Measurements from ENCODE around the gene PROB1.
"Not testable (repeated sequence)": the region's sequence is repeated elsewhere in the genome, so short reads cannot be mapped to it uniquely, and the experiment has no call there.

Gene PROB1

GRCh38 chr5:139410993-139411828 is 16.3 kb upstream of the PROB1 start:
- no peak for DNase-seq

DNA sequence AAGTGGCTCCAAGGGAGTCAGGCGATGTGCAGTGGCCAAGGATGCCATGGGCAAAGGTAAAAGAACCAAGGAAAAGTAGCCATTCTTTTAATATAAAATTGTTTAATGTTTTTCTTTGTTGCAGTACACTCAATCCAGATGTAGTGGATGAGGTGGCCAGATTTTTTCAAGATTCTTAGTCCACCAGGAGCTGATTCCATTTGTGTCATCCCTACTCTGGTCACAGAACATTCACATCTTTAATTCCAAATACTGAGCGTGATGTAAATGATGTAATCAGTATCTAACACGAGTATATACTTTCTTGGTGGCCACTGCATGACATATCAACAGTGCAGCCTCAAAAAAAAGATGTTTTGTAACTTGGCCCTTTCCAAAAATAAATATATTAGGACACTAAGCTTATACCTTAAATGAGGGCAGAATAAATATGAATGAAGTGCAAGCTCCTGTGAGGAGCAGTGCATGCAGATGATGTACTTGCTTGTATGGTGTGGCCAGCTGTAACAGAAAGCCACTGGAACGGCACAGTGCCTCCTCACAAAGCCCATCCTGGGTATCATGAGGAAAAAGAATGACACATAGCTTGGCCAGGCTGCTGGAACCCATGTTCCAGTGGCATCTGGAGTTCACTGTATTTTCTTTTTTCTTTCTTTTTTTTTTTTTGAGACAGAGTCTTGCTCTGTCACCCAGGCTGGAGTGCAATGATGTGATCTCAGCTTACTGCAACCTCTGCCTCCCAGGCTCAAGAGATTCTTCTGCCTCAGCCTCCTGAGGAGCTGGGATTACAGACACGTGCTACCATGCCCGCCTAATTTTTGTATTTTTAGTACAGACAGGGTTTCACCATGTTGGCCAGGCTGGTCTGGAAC is 15.5 kb upstream of the PROB1 start:
- DNase-seq: no peak

- DNase-seq: not testable (repeated sequence)
Observed at GRCh38 chr5:139409116-139409515, 14.2 kb upstream of the PROB1 start.

DNA sequence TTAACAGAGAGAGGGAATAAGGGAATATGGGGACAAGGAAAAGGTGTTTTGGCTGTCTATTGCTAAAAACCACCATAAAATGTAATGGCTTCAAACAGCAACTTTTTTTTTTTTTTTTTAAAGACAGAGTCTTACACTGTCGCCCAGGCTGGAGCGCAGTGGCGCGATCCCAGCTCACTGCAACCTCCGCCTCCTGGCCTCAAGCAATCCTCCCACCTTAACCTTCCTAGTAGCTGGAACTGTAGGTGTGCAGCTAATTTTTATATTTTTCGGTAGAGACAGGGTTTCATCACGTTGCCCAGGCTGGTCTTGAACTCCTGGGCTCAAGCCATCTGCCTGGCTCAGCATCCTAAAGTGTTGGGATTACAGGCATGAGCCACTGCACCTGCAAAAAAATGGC is 13.3 kb upstream of the PROB1 start:
- DNase-seq: no peak

- DNase-seq: no peak
Observed at GRCh38 chr5:139407517-139407916, 12.6 kb upstream of the PROB1 start.

- DNase-seq: no peak
Observed at GRCh38 chr5:139406963-139407362, 12.1 kb upstream of the PROB1 start.

DNA sequence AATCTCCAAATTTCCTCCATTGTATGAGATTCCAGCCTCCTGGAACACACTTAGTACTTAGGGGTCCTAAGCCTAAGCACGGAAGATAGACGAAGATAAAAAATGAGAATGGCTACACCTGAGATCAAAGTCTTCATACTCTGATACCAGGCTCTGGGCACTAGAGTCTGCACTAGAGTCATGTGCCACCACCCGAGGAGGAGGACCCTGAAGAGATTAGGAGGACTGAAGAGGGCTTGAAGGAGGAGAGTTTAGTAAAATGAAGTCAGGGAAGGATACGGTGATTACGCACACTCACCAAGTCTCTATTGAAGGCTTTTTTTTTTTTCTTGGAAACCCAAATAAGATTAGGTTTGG is 9.6 kb upstream of the PROB1 start:
- DNase-seq: no peak

DNA sequence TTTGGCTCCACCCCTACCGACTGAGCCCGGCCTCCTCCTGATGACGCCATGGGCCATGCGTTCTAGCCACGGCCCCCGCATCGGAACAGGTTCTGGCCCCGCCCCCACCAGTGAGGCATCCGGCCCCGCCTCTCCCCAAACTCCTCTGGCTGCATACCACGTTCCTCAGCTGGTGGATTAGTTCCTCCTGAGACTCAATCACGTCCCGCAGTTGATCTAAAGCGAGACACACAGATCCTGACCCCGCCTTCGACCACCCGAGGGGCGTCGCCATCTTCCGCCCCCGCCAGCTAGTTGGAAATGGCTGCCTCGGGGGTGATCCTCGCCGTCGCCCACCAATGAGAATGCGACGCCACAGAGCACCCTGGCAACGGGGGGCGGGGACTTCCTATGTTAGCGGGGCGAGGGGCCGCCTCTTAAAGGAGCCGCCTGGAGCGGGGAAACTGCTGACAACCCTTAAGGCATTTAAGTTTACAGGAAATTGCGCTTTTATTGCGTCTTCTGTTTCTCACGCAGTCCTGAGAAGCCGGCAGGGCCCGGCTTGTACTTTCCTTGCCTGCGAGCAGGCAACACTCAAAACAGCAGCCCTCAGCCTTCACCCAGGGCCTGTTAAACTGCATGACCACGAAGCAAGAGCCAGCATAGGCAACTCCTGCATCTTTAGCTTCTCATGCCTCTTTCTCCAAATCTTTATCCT is 9.0 kb upstream of the PROB1 start, which contains the start of gene SPATA24:
SPATA24 (minus strand) TSS at position 303 of the 697 bp plus-strand sequence; CDS start at position 274, 29 bp downstream.
- DNase-seq: peak; percentile 97

GRCh38 chr5:139403418-139403786 is 8.5 kb upstream of the PROB1 start:
- no peak for DNase-seq

GRCh38 chr5:139402561-139403158 is 7.8 kb upstream of the PROB1 start:
- no peak for DNase-seq

- DNase-seq: no peak
Observed at GRCh38 chr5:139401546-139401945, 6.6 kb upstream of the PROB1 start.

- DNase-seq: no peak
Observed at GRCh38 chr5:139399501-139400121, 4.7 kb upstream of the PROB1 start.

DNA sequence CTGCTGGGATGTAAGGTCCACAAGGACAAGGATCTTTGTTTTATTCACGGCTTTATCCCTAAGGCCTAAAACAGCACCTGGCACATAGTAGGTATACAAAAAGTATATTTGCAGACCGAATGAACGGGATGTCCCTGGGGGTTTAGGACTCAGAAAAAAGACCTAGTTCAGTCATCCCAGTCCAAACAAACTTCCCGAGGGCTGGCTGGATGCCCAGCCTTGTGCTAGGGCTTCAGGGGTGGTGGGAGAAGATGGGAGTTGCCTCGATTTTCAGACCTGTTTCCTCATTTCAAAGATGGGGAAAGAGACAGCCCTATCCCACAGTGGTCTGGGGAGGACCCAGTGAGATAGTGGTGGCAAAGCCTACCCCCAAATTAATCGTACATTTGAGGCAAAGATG is 3.0 kb upstream of the PROB1 start:
- DNase-seq: no peak

DNA sequence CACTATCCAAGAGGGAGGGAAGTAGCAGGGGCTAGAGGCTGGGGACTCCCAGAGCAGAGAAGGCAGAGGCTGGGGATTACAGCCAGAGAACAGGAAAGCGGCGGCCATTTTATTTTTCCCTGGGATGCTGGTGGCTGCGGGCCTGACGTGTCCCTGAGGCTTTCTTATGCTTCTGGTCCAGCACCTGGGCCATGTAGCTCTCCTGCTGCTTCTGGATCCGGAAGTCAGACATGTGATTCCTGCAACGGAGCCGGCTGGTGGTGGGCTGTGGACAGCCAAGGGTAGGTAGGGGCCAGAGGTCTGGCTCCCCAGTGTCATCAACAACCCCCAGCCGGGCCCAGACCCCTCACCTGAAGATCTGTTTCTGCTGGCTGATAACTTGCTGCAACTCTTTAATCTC is 1.8 kb upstream of the PROB1 start:
- DNase-seq: no peak

GRCh38 chr5:139395844-139396640 is 1.1 kb upstream of the PROB1 start:
- no peak for DNase-seq

GRCh38 chr5:139394123-139394653 is 716 bp downstream of the PROB1 start:
- no peak for DNase-seq

DNA sequence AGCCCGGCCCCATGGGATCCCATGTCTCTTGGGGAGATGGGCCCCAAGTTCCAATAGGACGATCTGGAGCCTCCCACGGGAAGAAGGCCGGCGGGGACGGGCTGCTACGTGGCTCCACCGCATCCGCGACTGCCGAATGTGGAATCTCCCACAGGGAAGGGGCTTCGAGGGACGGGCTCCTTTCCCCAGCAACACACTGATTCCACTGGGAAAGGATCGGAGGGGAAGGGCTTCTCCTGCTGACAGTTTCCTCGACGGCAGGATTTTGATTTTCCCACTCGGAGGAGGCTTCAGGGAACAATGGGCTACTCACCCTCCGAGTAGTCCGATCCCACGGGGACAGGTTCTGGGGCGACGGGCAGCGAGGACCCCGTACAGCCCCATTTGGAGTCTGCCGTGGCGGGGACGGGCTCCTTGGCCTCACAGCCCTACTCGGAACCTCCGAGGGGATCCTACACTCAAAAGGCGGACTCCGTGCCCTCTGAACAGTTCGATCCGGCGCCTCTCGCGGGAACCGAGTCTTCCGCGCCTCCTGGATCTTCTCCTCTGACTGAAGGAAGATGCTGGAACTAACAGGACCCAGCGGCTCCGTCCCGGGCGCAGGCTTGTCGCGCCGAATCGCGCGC is 1.3 kb downstream of the PROB1 start:
- peak; percentile 73 for DNase-seq

- DNase-seq: peak; percentile 93
Observed at GRCh38 chr5:139392678-139393496, 2.0 kb downstream of the PROB1 start.

GRCh38 chr5:139392324-139392677 is 2.6 kb downstream of the PROB1 start:
- DNase-seq: no peak
